AG04450 (cell line): ENCODE measurements around the gene DNMT3B. TPM values are rescaled to one million over a fixed set of nuclear protein-coding genes. Genes with fewer than 3 reads are reported as not detected.
A peak's percentile ranks its signal among the peaks of the same experiment; 100 is the strongest.

Experiments used
- CTCF ChIA-PET: fragments of 300-600, 350-600 bp; formaldehyde crosslinking; extraction: SDS; loops from one replicate; lab custom pipeline; 2022; ENCODE audit warnings: antibody characterized with exemption, inconsistent platforms; lab: Charles Lee
- POLR2A ChIA-PET: fragments of 350-600 bp; formaldehyde crosslinking; extraction: SDS; loops from one replicate; lab custom pipeline; 2021; ENCODE audit warnings: antibody characterized with exemption, inconsistent platforms; lab: Yijun Ruan, JAX
- DNase-seq: peaks from one replicate; pipeline ENCODE4 v3.0.0-alpha.2; 2011; ENCODE audit warnings: low read depth, low spot score
- H3K27ac ChIP-seq: one replicate; pipeline ENCODE4 v1.5.1; 2012; ENCODE audit warnings: low read depth, low read length, control low read depth
- H3K27me3 ChIP-seq: one replicate; pipeline ENCODE4 v1.6.0; 2012; ENCODE audit warnings: low read length; ENCODE audit not compliant: control insufficient read depth, insufficient read depth
- H3K4me3 ChIP-seq: 2 replicates; pipeline ENCODE4 v1.5.1; 2011; ENCODE audit warnings: mild to moderate bottlenecking, low read depth, low read length, control low read depth
- H3K9me3 ChIP-seq: 2 replicates; pipeline ENCODE4 v1.5.1; 2012; ENCODE audit warnings: low read length; ENCODE audit not compliant: control insufficient read depth, insufficient read depth
- polyA plus RNA-seq: library from polyadenylated mRNA; depleted of rRNA; stranded (reverse); fragments of >200 nt; gene quantifications from 2 replicates; pipeline ENCODE4 v1.2.3, GENCODE V29; 2011
- TF ChIP-seq, protein P1 (sequence below): IDR thresholded peaks from 2 replicates; pipeline ENCODE4 v1.5.1; 2011; ENCODE audit warnings: low read depth, low read length, control low read depth, inconsistent platforms

Gene DNMT3B
- polyA plus RNA-seq, 1 experiment = 1.8 TPM

GRCh38 chr20:32822225-32822624, 60.0 kb downstream of the DNMT3B start:
- H3K27ac ChIP-seq = no peak overlapping the region
- POLR2A ChIA-PET = no interaction called here

DNA sequence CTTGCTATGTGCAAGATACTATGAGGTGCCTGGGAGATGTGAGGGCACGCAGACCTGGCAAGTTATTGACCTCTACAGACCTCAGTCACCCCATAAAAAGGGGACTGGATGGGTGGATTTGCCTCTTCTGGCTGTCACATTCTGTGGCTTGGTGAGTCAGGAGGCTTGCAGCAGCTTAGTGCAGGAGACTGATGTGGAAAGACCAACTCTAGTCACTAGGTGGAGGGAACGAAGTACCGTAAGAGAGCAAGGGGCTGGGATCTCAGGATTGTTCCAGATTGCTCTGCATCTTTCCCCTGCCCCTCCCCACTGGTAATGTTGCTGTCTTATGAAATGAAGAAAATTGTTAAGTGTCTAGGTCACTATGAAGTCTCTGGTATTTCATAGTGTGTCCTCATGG, 60.9 kb downstream of the DNMT3B start:
- Histone ChIP-seq H3K4me3 (peak overlapping the region; percentile 3; the same call in 1 of the 2 replicates), H3K27me3 (no peaks in the 10 kb centered on the region), H3K9me3 (no peaks in the 10 kb centered on the region; the same call in 1 of the 2 replicates), H3K27ac (peak overlapping the region; percentile 23)
- CTCF ChIA-PET = no interaction called here
- DNase-seq = peak; percentile 39
- TF ChIP-seq, protein P1, sequence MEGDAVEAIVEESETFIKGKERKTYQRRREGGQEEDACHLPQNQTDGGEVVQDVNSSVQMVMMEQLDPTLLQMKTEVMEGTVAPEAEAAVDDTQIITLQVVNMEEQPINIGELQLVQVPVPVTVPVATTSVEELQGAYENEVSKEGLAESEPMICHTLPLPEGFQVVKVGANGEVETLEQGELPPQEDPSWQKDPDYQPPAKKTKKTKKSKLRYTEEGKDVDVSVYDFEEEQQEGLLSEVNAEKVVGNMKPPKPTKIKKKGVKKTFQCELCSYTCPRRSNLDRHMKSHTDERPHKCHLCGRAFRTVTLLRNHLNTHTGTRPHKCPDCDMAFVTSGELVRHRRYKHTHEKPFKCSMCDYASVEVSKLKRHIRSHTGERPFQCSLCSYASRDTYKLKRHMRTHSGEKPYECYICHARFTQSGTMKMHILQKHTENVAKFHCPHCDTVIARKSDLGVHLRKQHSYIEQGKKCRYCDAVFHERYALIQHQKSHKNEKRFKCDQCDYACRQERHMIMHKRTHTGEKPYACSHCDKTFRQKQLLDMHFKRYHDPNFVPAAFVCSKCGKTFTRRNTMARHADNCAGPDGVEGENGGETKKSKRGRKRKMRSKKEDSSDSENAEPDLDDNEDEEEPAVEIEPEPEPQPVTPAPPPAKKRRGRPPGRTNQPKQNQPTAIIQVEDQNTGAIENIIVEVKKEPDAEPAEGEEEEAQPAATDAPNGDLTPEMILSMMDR = peak; percentile 38; the same call in 1 of the 2 replicates
- POLR2A ChIA-PET = no interaction called here

More at GRCh38 chr20:32822225-32822624, 60.0 kb downstream of the DNMT3B start:
- no peak for DNase-seq
- H3K4me3 ChIP-seq = no peak overlapping the region
- CTCF ChIA-PET = interaction anchor here (1.3 kb wide), 1 partner anchor 43 kb away, joined by 3 read pairs; no protein-coding TSS in a partner anchor
- no peaks in the 10 kb centered on the region; the same call in 1 of the 2 replicates for H3K9me3 ChIP-seq
- TF ChIP-seq, protein P1 = no peak
- H3K27me3 ChIP-seq = no peaks in the 10 kb centered on the region

DNA sequence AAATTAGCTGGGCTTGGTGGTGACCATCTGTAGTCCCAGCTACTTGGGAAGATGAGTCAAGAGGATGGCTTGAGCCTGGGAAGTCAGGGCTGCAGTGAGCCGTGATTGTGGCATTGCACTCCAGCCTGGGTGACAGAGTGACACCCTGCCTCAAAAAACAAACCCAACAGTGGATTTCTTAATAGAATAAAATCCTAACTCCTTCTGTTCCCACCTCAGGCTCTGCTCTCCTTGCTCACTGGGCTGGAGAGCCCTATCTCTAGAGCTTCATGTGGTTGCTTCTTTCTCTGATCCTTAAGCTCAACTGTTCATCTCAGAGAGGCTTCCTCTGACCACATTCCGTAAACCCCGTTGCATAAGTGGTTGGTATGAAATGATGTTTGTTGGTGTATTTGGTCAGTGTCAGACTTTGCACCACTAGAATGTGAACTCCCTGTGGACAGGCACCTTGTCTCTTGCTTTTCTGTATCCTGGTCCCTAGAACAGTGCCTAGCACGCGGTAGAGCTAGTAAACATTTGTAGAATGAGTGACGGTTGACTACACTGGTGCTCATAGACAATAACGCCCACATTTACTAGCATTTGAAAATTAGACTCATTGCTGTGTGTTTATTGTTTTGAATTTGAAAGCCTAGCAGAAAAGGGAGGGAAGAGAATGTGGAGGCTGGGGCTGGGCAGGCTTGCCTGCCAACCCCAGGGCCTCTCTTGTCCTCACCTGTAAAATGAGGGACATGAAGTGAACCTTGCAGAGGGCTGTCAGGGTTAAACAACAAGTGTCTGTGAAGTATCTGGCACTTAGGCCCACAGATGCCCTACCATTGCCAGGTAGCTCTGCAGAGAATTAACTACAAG, 61.8 kb downstream of the DNMT3B start:
- Histone ChIP-seq H3K27ac (peak overlapping the region; percentile 31), H3K9me3 (no peaks in the 10 kb centered on the region; the same call in 1 of the 2 replicates), H3K27me3 (no peaks in the 10 kb centered on the region), H3K4me3 (no peak overlapping the region)
- ChIA-PET POLR2A (no interaction called here), CTCF (interaction anchor here (0.6 to 1.2 kb wide), 2 partner anchors 9 to 46 kb away, joined by 3 to 4 read pairs; no protein-coding TSS in a partner anchor)
- TF ChIP-seq, protein P1 = no peak
- DNase-seq = no peak

- no peak overlapping the region for H3K27ac ChIP-seq
Observed at GRCh38 chr20:32828029-32828680, 66.0 kb downstream of the DNMT3B start.

More at GRCh38 chr20:32828029-32828680, 66.0 kb downstream of the DNMT3B start:
- H3K4me3 ChIP-seq = no peak overlapping the region
- no peaks in the 10 kb centered on the region for H3K9me3 ChIP-seq
- POLR2A ChIA-PET = interaction anchor here (1.1 kb wide), 1 partner anchor 9 kb away, joined by 5 read pairs; the partner anchor contains the start of gene MAPRE1
- CTCF ChIA-PET = interaction anchor here (0.6 to 0.7 kb wide), 3 partner anchors 33 to 69 kb away, joined by 3 to 4 read pairs (median 3); no protein-coding TSS in a partner anchor
- DNase-seq = no peak
- TF ChIP-seq, protein P1 = no peak
- no peaks in the 10 kb centered on the region for H3K27me3 ChIP-seq
